ENCODE data around the gene EFCAB8.

Gene EFCAB8

DNA sequence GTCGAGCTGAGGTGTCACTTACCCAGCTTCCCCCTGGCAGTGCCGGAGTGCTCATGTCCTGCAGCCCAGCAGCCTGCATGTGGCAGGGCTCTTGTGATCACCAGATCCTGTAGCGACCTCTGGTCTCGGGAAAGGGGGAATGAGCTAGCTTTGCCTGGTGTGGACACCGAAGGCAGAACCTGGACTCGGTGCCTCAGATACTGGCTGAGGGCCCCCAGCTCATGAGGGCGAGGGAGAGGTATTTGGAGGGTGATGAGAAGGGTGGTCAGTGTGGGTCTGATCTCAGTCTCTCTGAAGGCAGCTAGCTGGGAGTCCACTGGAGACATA, 119.2 kb downstream of the EFCAB8 start:
- no peaks in the 10 kb centered on the region for H3K4me1 ChIP-seq (ENCODE audit: low read length)
- H3K9me2 ChIP-seq (replicated peaks; ENCODE audit: insufficient read depth, low read length), result no peaks in the 10 kb centered on the region
- no peak overlapping the region for H3K27ac ChIP-seq (ENCODE audit: low read length)
- H3K36me3 ChIP-seq (replicated peaks; ENCODE audit: insufficient read depth, low read length), result no peaks in the 10 kb centered on the region
- H3K4me2 ChIP-seq (ENCODE audit: low read depth, low read length), result no peak overlapping the region
- H3K79me2 ChIP-seq (ENCODE audit: low read length), result no peaks in the 10 kb centered on the region
- H2AFZ ChIP-seq (ENCODE audit: low read length), result no peak overlapping the region
- no peaks in the 10 kb centered on the region for H3K9me3 ChIP-seq (replicated peaks; ENCODE audit: insufficient read depth, low read length)
- TF ChIP-seq EZH2 (optimal IDR thresholded peaks at IDR 0.05; ENCODE audit: low read depth, low read length), result no peak
- H3K9ac ChIP-seq (ENCODE audit: low read length), result no peak overlapping the region
- DNase-seq, result no peak
- H3F3A ChIP-seq (ENCODE audit: insufficient read depth, low read length), result no peaks in the 10 kb centered on the region
- H4K20me1 ChIP-seq (ENCODE audit: insufficient read depth, low read length), result no peaks in the 10 kb centered on the region
- H3K4me3 ChIP-seq (ENCODE audit: low read length), result no peak overlapping the region
- peaks cover 5% of the 10 kb centered on the region; the same call in 1 of the 2 replicates for H3K27me3 ChIP-seq (replicated peaks; ENCODE audit: insufficient read depth, low read length)

DNA sequence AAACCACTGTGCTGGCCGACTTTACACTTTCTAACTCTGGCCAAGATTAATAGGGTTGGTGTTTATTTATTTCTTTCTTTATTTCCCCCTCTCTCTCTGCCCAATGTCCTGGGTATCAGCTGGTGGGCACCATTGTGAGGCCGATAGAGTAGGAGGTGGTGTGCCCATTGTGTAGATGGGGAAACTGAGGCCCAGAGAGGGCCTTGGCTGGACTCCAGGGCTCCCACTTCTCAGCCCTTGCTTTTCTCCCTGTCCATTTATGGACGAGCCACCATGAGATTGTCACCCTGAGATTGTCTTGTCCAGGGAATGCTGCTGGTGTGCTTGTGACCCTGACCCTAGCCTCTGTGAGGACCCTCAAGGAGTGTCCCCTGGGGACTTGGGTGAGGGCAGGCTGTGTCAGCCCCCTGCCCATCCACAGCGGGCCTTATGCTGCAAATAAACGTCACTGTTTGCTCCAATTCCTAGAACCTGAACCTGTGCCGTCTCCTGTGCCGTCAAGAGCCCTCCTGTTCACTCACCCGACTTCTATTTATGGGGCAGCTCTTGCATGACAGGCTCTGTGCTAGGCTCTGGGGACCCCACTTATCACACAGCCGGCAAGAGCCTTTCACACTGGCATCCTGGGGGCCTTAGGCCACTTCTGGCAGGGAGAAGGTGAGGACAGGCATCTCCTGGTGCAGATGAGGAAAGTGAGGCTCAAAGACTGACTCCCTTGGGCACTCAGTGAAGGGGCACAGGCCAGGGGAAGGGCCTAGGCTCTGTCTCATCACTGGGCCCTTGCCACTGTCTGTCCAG, 120.7 kb downstream of the EFCAB8 start:
- no peaks in the 10 kb centered on the region for H3K4me1 ChIP-seq (ENCODE audit: low read length)
- H2AFZ ChIP-seq (ENCODE audit: low read length), result no peak overlapping the region
- H3K4me2 ChIP-seq (ENCODE audit: low read depth, low read length), result no peak overlapping the region
- peaks cover 5% of the 10 kb centered on the region; the same call in 1 of the 2 replicates for H3K27me3 ChIP-seq (replicated peaks; ENCODE audit: insufficient read depth, low read length)
- H3F3A ChIP-seq (ENCODE audit: insufficient read depth, low read length), result no peaks in the 10 kb centered on the region
- H3K9me3 ChIP-seq (replicated peaks; ENCODE audit: insufficient read depth, low read length), result no peaks in the 10 kb centered on the region
- no peak overlapping the region for H3K9ac ChIP-seq (ENCODE audit: low read length)
- no peak overlapping the region for H3K27ac ChIP-seq (ENCODE audit: low read length)
- H3K4me3 ChIP-seq (ENCODE audit: low read length), result no peak overlapping the region
- no peaks in the 10 kb centered on the region for H4K20me1 ChIP-seq (ENCODE audit: insufficient read depth, low read length)
- no peaks in the 10 kb centered on the region for H3K36me3 ChIP-seq (replicated peaks; ENCODE audit: insufficient read depth, low read length)
- DNase-seq, result no peak
- no peak for TF ChIP-seq EZH2 (optimal IDR thresholded peaks at IDR 0.05; ENCODE audit: low read depth, low read length)
- TF ChIP-seq, protein P1, sequence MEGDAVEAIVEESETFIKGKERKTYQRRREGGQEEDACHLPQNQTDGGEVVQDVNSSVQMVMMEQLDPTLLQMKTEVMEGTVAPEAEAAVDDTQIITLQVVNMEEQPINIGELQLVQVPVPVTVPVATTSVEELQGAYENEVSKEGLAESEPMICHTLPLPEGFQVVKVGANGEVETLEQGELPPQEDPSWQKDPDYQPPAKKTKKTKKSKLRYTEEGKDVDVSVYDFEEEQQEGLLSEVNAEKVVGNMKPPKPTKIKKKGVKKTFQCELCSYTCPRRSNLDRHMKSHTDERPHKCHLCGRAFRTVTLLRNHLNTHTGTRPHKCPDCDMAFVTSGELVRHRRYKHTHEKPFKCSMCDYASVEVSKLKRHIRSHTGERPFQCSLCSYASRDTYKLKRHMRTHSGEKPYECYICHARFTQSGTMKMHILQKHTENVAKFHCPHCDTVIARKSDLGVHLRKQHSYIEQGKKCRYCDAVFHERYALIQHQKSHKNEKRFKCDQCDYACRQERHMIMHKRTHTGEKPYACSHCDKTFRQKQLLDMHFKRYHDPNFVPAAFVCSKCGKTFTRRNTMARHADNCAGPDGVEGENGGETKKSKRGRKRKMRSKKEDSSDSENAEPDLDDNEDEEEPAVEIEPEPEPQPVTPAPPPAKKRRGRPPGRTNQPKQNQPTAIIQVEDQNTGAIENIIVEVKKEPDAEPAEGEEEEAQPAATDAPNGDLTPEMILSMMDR (IDR thresholded peaks at IDR 0.05; ENCODE audit: low read length), result no peak
- TF ChIP-seq EZH2phosphoT487 (IDR thresholded peaks at IDR 0.05; ENCODE audit: low read length), result no peak
- H3K9me2 ChIP-seq (replicated peaks; ENCODE audit: insufficient read depth, low read length), result no peaks in the 10 kb centered on the region
- H3K79me2 ChIP-seq (ENCODE audit: low read length), result no peaks in the 10 kb centered on the region

DNA sequence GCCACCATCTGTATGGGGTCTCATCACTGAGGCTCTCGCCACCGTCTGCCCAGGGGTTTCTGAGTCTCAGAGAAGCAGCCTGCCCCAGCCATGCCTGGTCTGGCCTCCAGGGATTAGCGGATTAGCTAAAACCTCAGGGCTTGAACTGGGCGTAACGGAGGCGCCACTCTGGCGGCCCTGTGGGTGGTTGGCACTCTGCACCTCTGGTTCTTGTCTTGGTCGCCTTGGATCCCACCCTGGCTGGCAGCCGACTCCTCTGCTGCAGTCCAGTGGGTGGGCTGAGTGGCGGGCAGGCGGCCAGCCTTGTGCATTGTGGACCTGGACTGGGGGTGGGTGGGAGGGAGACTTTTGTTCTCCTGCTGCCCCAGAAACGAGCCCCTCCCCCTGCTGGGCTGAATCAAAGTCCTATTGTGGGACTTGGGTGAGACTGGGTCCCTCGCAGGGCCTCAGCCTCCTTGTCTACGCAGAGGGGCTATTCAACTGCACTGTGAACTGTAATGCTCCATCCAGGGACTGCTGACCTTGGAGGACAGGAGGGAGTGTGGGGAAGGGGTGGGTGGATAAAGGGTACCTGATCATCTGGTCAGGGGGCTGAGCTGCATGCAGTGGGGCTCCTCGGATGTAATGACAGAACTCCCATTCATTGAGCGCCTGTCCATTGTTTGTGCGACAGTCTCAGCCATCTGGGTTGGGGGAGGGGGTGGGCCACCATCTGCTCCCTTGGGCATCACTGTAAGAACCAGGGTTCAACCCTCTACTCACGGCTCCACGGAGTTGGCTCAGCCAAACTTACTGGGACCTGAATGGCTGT, 121.6 kb downstream of the EFCAB8 start:
- DNase-seq, result no peak
- H4K20me1 ChIP-seq (ENCODE audit: insufficient read depth, low read length), result no peaks in the 10 kb centered on the region
- no peaks in the 10 kb centered on the region for H3K9me3 ChIP-seq (replicated peaks; ENCODE audit: insufficient read depth, low read length)
- H3K79me2 ChIP-seq (ENCODE audit: low read length), result no peaks in the 10 kb centered on the region
- H3K9ac ChIP-seq (ENCODE audit: low read length), result no peak overlapping the region
- H3K4me2 ChIP-seq (ENCODE audit: low read depth, low read length), result no peak overlapping the region
- no peaks in the 10 kb centered on the region for H3F3A ChIP-seq (ENCODE audit: insufficient read depth, low read length)
- H2AFZ ChIP-seq (ENCODE audit: low read length), result no peak overlapping the region
- no peaks in the 10 kb centered on the region for H3K9me2 ChIP-seq (replicated peaks; ENCODE audit: insufficient read depth, low read length)
- H3K27me3 ChIP-seq (replicated peaks; ENCODE audit: insufficient read depth, low read length), result peaks cover 5% of the 10 kb centered on the region; the same call in 1 of the 2 replicates
- no peaks in the 10 kb centered on the region for H3K4me1 ChIP-seq (ENCODE audit: low read length)
- TF ChIP-seq, protein P1 (IDR thresholded peaks at IDR 0.05; ENCODE audit: low read length), result no peak
- TF ChIP-seq EZH2phosphoT487 (IDR thresholded peaks at IDR 0.05; ENCODE audit: low read length) (no peak), EZH2 (optimal IDR thresholded peaks at IDR 0.05; ENCODE audit: low read depth, low read length) (no peak)
- H3K4me3 ChIP-seq (ENCODE audit: low read length), result no peak overlapping the region
- H3K27ac ChIP-seq (ENCODE audit: low read length), result no peak overlapping the region
- H3K36me3 ChIP-seq (replicated peaks; ENCODE audit: insufficient read depth, low read length), result no peaks in the 10 kb centered on the region
